SK-N-SH treated with all-trans-retinoic acid at 6 μM for 48 hours (cell line): ENCODE results near the gene PTGS1.
A peak's percentile ranks its signal among the peaks of the same experiment; 100 is the strongest.

Experiments used
- ATAC-seq: fragments of 200-7000 bp; cut with Tn5 transposase; 3 replicates; pipeline ENCODE4 v1.9.1; 2020; ENCODE audit warnings: mild to moderate bottlenecking, moderate library complexity
- ARNTL ChIP-seq: fragments of 450-650 bp; formaldehyde crosslinking; IDR thresholded peaks from 2 replicates; pipeline ENCODE4 v1.5.0; 2020; ENCODE audit warnings: low read depth, mild to moderate bottlenecking, moderate library complexity, borderline replicate concordance
- CSDC2 ChIP-seq: fragments of 250-450 bp; sonication (Bioruptor Pico); IDR thresholded peaks from 2 replicates; pipeline ENCODE4 v1.5.0; 2020; ENCODE audit warnings: mild to moderate bottlenecking, moderate library complexity
- GLIS3 ChIP-seq: fragments of 250-450 bp; sonication (Bioruptor Pico); IDR thresholded peaks from 2 replicates; pipeline ENCODE4 v1.5.0; 2020; ENCODE audit warnings: mild to moderate bottlenecking, moderate library complexity
- ISL1 ChIP-seq: fragments of 250-450 bp; sonication (Bioruptor Pico); IDR thresholded peaks from 2 replicates; pipeline ENCODE4 v2.1.2; 2022; ENCODE audit warnings: mild to moderate bottlenecking, moderate library complexity
- OSR1 ChIP-seq: fragments of 250-450 bp; sonication (Bioruptor Pico); IDR thresholded peaks from 2 replicates; pipeline ENCODE4 v1.8.0; 2022; ENCODE audit warnings: moderate library complexity, mild to moderate bottlenecking, inconsistent platforms
- PPARA ChIP-seq: fragments of 250-450 bp; sonication (Bioruptor Pico); IDR thresholded peaks from 2 replicates; pipeline ENCODE4 v1.5.0; 2020; ENCODE audit warnings: mild to moderate bottlenecking, borderline replicate concordance
- RARB ChIP-seq: fragments of 250-450 bp; sonication (Bioruptor Pico); IDR thresholded peaks from 2 replicates; pipeline ENCODE4 v1.8.0; 2021; ENCODE audit warnings: mild to moderate bottlenecking, moderate library complexity
- SNAI2 ChIP-seq: fragments of 250-450 bp; sonication (Bioruptor Pico); IDR thresholded peaks from 2 replicates; pipeline ENCODE4 v1.5.0; 2020; ENCODE audit warnings: mild to moderate bottlenecking, moderate library complexity
- TCF4 ChIP-seq: fragments of 250-450 bp; sonication (Bioruptor Pico); IDR thresholded peaks from 2 replicates; pipeline ENCODE4 v1.8.0; 2021; ENCODE audit warnings: mild to moderate bottlenecking, moderate library complexity, borderline replicate concordance
- TOX ChIP-seq: fragments of 250-450 bp; sonication (Bioruptor Pico); IDR thresholded peaks from 2 replicates; pipeline ENCODE4 v1.8.0; 2021; ENCODE audit warnings: mild to moderate bottlenecking, moderate library complexity, borderline replicate concordance
- ZC3H10 ChIP-seq: fragments of 250-450 bp; sonication (Bioruptor Pico); IDR thresholded peaks from 2 replicates; pipeline ENCODE4 v1.5.1; 2021; ENCODE audit warnings: mild to moderate bottlenecking, moderate library complexity
- ZFP3 ChIP-seq: fragments of 250-450 bp; sonication (Bioruptor Pico); IDR thresholded peaks from 2 replicates; pipeline ENCODE4 v1.5.0; 2020; ENCODE audit warnings: mild to moderate bottlenecking, moderate library complexity
- ZFP30 ChIP-seq: fragments of 450-650 bp; formaldehyde crosslinking; IDR thresholded peaks from 2 replicates; pipeline ENCODE4 v1.5.0; 2022; ENCODE audit warnings: mild to moderate bottlenecking, moderate library complexity
- ZNF565 ChIP-seq: fragments of 450-650 bp; formaldehyde crosslinking; conservative IDR thresholded peaks from 2 replicates; pipeline ENCODE4 v1.5.0; 2020; ENCODE audit warnings: low read depth, mild to moderate bottlenecking, moderate library complexity
- ZNF70 ChIP-seq: fragments of 450-650 bp; formaldehyde crosslinking; IDR thresholded peaks from 2 replicates; pipeline ENCODE4 v1.5.0; 2020; ENCODE audit warnings: mild to moderate bottlenecking, moderate library complexity
- ZNF8 ChIP-seq: fragments of 450-650 bp; formaldehyde crosslinking; IDR thresholded peaks from 2 replicates; pipeline ENCODE4 v1.5.0; 2020; ENCODE audit warnings: mild to moderate bottlenecking, moderate library complexity
- TF ChIP-seq, protein P1 (sequence below): fragments of 250-450 bp; sonication (Bioruptor Pico); IDR thresholded peaks from 2 replicates; pipeline ENCODE4 v1.5.1; 2020; ENCODE audit warnings: low read depth, mild to moderate bottlenecking, moderate library complexity
- TF ChIP-seq, protein P2 (sequence below): fragments of 250-450 bp; sonication (Bioruptor Pico); IDR thresholded peaks from 2 replicates; pipeline ENCODE4 v1.8.0; 2021; ENCODE audit warnings: low read depth, mild to moderate bottlenecking, moderate library complexity, borderline replicate concordance
- TF ChIP-seq, protein P3 (sequence below): fragments of 250-450 bp; sonication (Bioruptor Pico); IDR thresholded peaks from 2 replicates; pipeline ENCODE4 v1.5.0; 2020; ENCODE audit warnings: mild to moderate bottlenecking, moderate library complexity
- TF ChIP-seq, protein P4 (sequence below): fragments of 250-450 bp; sonication (Bioruptor Pico); IDR thresholded peaks from 2 replicates; pipeline ENCODE4 v1.5.1; 2021; ENCODE audit warnings: mild to moderate bottlenecking, moderate library complexity

The PTGS1 gene

DNA sequence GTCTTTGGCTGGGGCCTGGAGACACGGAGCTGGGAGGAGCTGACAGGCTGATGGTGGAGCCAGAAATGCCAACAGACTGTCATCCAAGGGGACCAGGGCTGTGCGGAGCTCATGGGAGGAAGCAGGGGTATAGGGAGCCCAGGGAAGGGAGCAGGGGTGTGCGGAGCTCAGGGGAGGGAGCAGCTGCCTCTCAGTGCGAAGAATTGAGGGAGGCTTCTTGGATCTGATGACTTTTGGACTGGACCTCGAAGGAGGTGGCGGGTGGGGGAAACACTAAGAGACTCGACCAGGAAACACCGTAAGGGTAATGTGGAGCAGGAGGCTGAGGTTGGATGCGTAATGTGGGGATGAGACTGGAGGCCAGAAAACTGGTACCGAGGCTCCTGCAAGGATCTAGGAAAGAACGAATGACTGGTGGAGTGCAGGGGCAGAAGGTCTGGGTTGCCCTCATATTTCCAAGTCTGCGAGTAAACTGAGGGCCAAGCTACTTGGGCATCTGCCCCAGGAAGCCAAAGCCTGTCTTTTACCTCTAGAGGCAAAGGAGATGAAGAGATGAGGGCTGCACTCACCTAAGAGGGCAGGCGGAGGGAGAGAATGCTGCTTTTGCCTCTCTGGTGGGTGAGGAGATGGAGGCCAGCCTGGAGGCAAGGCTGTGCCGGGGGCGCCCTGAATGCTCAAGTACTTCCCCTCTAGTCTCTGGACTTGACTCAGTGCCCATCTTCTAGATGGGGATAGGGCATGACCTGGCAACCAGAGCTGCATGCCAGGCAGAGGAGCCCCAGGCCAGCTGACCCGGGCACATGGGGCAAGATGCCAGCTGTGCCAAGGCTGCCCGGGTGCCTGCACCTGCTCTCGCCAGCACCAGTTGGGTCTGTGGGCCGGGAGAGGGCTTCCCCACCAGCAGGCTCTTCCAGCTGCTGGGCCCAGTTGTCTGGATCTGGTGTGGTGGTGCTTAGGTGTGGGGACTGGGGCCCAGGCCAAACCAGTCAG lies 2.3 kb downstream of the PTGS1 start:
- TF ChIP-seq ARNTL (CRISPR knock-in tag) (no peak), ISL1 (CRISPR knock-in tag) (no peak), ZNF565 (CRISPR knock-in tag) (no peak), ZFP3 (CRISPR knock-in tag) (no peak), GLIS3 (no peak), ZNF70 (CRISPR knock-in tag) (no peak), ZFP30 (CRISPR knock-in tag) (no peak), SNAI2 (CRISPR knock-in tag) (no peak), ZNF8 (CRISPR knock-in tag) (no peak), CSDC2 (CRISPR knock-in tag) (no peak), PPARA (CRISPR knock-in tag) (no peak)
- TF ChIP-seq, protein P1, sequence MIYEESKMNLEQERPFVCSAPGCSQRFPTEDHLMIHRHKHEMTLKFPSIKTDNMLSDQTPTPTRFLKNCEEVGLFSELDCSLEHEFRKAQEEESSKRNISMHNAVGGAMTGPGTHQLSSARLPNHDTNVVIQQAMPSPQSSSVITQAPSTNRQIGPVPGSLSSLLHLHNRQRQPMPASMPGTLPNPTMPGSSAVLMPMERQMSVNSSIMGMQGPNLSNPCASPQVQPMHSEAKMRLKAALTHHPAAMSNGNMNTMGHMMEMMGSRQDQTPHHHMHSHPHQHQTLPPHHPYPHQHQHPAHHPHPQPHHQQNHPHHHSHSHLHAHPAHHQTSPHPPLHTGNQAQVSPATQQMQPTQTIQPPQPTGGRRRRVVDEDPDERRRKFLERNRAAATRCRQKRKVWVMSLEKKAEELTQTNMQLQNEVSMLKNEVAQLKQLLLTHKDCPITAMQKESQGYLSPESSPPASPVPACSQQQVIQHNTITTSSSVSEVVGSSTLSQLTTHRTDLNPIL (CRISPR knock-in tag), result no peak
- TF ChIP-seq, protein P2, sequence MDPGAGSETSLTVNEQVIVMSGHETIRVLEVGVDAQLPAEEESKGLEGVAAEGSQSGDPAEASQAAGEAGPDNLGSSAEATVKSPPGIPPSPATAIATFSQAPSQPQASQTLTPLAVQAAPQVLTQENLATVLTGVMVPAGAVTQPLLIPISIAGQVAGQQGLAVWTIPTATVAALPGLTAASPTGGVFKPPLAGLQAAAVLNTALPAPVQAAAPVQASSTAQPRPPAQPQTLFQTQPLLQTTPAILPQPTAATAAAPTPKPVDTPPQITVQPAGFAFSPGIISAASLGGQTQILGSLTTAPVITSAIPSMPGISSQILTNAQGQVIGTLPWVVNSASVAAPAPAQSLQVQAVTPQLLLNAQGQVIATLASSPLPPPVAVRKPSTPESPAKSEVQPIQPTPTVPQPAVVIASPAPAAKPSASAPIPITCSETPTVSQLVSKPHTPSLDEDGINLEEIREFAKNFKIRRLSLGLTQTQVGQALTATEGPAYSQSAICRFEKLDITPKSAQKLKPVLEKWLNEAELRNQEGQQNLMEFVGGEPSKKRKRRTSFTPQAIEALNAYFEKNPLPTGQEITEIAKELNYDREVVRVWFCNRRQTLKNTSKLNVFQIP (CRISPR knock-in tag), result no peak
- ATAC-seq, result no peak

DNA sequence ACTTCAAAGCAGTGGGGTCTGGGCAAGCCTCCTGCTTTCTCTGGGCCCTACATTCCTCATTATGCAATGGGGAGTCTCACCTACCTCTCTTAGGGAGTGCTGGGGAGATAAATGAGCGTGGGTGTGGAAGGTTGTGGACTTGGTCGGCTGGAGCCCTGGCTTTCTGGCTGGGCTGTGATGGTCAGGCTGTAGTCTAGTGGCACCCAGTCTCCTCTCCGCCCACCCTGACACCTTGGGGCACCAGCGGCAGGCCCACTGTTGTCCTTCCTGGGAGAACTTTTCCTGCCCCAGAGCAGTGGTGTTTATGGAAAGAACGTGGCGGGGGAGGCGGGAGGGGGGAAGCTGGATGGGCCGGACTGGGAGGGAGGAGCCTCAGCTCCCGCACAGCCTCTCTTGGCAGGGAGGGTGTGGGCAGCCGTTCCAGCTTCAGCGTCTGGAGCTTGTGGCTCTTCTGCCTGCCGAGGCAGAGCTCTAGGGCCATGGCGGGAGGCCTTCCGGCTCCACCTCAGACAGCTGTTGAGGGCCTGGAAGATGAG lies 4.1 kb downstream of the PTGS1 start:
- TF ChIP-seq GLIS3, result no peak
- TF ChIP-seq SNAI2 (CRISPR knock-in tag), result no peak
- no peak for TF ChIP-seq ZC3H10 (CRISPR knock-in tag)
- TF ChIP-seq TCF4, result no peak
- ATAC-seq, result peak; percentile 73

DNA sequence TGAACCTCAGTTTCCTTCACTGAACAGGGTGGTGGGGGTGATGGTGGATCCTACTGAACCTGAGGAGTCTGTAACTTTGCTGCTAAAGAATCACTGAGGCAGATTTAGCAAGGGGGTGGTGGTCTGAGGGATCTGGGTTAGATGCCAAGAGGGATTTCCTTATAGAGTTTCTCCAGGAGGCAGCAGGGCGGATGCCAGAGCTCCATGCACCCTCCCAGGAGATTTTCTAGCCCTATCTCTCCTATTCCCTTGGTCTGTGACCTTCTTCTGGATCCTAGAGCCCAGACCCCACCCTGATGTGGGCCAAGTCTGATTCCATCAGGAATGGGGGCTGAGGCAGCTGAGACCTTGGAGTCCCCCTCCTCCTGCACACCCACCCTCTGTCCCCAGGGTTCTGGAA lies 6.0 kb downstream of the PTGS1 start:
- TF ChIP-seq, protein P3, sequence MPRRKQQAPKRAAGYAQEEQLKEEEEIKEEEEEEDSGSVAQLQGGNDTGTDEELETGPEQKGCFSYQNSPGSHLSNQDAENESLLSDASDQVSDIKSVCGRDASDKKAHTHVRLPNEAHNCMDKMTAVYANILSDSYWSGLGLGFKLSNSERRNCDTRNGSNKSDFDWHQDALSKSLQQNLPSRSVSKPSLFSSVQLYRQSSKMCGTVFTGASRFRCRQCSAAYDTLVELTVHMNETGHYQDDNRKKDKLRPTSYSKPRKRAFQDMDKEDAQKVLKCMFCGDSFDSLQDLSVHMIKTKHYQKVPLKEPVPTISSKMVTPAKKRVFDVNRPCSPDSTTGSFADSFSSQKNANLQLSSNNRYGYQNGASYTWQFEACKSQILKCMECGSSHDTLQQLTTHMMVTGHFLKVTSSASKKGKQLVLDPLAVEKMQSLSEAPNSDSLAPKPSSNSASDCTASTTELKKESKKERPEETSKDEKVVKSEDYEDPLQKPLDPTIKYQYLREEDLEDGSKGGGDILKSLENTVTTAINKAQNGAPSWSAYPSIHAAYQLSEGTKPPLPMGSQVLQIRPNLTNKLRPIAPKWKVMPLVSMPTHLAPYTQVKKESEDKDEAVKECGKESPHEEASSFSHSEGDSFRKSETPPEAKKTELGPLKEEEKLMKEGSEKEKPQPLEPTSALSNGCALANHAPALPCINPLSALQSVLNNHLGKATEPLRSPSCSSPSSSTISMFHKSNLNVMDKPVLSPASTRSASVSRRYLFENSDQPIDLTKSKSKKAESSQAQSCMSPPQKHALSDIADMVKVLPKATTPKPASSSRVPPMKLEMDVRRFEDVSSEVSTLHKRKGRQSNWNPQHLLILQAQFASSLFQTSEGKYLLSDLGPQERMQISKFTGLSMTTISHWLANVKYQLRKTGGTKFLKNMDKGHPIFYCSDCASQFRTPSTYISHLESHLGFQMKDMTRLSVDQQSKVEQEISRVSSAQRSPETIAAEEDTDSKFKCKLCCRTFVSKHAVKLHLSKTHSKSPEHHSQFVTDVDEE (CRISPR knock-in tag), result no peak
- TF ChIP-seq ISL1 (CRISPR knock-in tag), result no peak
- TF ChIP-seq, protein P4, sequence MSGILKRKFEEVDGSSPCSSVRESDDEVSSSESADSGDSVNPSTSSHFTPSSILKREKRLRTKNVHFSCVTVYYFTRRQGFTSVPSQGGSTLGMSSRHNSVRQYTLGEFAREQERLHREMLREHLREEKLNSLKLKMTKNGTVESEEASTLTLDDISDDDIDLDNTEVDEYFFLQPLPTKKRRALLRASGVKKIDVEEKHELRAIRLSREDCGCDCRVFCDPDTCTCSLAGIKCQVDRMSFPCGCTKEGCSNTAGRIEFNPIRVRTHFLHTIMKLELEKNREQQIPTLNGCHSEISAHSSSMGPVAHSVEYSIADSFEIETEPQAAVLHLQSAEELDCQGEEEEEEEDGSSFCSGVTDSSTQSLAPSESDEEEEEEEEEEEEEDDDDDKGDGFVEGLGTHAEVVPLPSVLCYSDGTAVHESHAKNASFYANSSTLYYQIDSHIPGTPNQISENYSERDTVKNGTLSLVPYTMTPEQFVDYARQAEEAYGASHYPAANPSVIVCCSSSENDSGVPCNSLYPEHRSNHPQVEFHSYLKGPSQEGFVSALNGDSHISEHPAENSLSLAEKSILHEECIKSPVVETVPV (CRISPR knock-in tag), result no peak
- TF ChIP-seq TOX (CRISPR knock-in tag), result no peak
- TF ChIP-seq, protein P2 (CRISPR knock-in tag), result no peak
- TF ChIP-seq ZNF70 (CRISPR knock-in tag), result no peak
- no peak for TF ChIP-seq OSR1
- TF ChIP-seq RARB, result no peak
- no peak for TF ChIP-seq SNAI2 (CRISPR knock-in tag)
- TF ChIP-seq, all 23 proteins: peak for 0
- peak; percentile 7; the same call in 2 of the 3 replicates for ATAC-seq
